Measurements from ENCODE around the gene DLX1.
"Not testable (repeated sequence)": the region's sequence is repeated elsewhere in the genome, so short reads cannot be mapped to it uniquely, and the experiment has no call there.

The DLX1 gene

GRCh38 chr2:172060118-172060517, 25.2 kb upstream of the DLX1 start:
- H3K36me3 ChIP-seq (ENCODE audit: control insufficient read depth in 2 of 2, insufficient read depth in 1 of 2, low read length in 2 of 2); H3K27ac ChIP-seq (ENCODE audit: extremely low read depth, low read depth, low read length); H3K4me3 ChIP-seq (ENCODE audit: low read depth, low read length); H3K4me1 ChIP-seq (ENCODE audit: control insufficient read depth, insufficient read depth, low read length); POLR2A ChIA-PET; H3K9me3 ChIP-seq (ENCODE audit: control insufficient read depth, insufficient read depth, low read depth, low read length): not testable (repeated sequence)
- TF ChIP-seq ZNF121 (tag by site-specific recombination; IDR thresholded peaks at IDR 0.05): peak; percentile 73; the same call in 1 of the 2 replicates
- CTCF ChIA-PET: interaction anchor here (0.6 kb wide), 1 partner anchor 12 kb away, joined by 3 read pairs; no protein-coding TSS in a partner anchor

- no peak overlapping the region for H3K4me3 ChIP-seq (ENCODE audit: low read depth, low read length)
- no peaks in the 10 kb centered on the region for H3K36me3 ChIP-seq (ENCODE audit: control insufficient read depth in 2 of 2, insufficient read depth in 1 of 2, low read length in 2 of 2)
- ChIA-PET CTCF (interaction anchor here (0.7 kb wide), 1 partner anchor 267 kb away, joined by 3 read pairs; no protein-coding TSS in a partner anchor), POLR2A (no interaction called here)
- H3K4me1 ChIP-seq (ENCODE audit: control insufficient read depth, insufficient read depth, low read length): no peaks in the 10 kb centered on the region
- no peak for TF ChIP-seq HOXA7 (CRISPR knock-in tag; IDR thresholded peaks at IDR 0.05; ENCODE audit: borderline replicate concordance)
- TF ChIP-seq ZBTB7A (tag by site-specific recombination; IDR thresholded peaks at IDR 0.05; ENCODE audit: low read depth): no peak
- TF ChIP-seq ZNF433 (tag by site-specific recombination; IDR thresholded peaks at IDR 0.05; ENCODE audit: low read depth): no peak
- TF ChIP-seq ZNF596 (tag by site-specific recombination; IDR thresholded peaks at IDR 0.05): no peak
- H3K27ac ChIP-seq (ENCODE audit: extremely low read depth, low read depth, low read length): no peak overlapping the region
- no peaks in the 10 kb centered on the region for H3K9me3 ChIP-seq (ENCODE audit: control insufficient read depth, insufficient read depth, low read depth, low read length)
These were observed 22.8 kb upstream of the DLX1 start for GRCh38 chr2:172062402-172063004.

- CTCF ChIA-PET: interaction anchor here (0.8 kb wide), 1 partner anchor 259 kb away, joined by 3 read pairs; no protein-coding TSS in a partner anchor
- H3K4me1 ChIP-seq (ENCODE audit: control insufficient read depth, insufficient read depth, low read length): no peaks in the 10 kb centered on the region
- no peak overlapping the region for H3K4me3 ChIP-seq (ENCODE audit: low read depth, low read length)
- POLR2A ChIA-PET: no interaction called here
- TF ChIP-seq ZNF792 (tag by site-specific recombination; IDR thresholded peaks at IDR 0.05): no peak
- TF ChIP-seq SP2 (tag by site-specific recombination; IDR thresholded peaks at IDR 0.05): no peak
- no peak for TF ChIP-seq ZNF621 (tag by site-specific recombination; IDR thresholded peaks at IDR 0.05)
- no peak for TF ChIP-seq ZNF677 (tag by site-specific recombination; IDR thresholded peaks at IDR 0.05)
- TF ChIP-seq ZNF132 (tag by site-specific recombination; IDR thresholded peaks at IDR 0.05; ENCODE audit: borderline replicate concordance): no peak
- TF ChIP-seq ZNF692 (tag by site-specific recombination; IDR thresholded peaks at IDR 0.05): no peak
- no peak for TF ChIP-seq ZNF629 (tag by site-specific recombination; IDR thresholded peaks at IDR 0.05)
- no peak for TF ChIP-seq ZSCAN30 (tag by site-specific recombination; IDR thresholded peaks at IDR 0.05)
- TF ChIP-seq ZNF16 (tag by site-specific recombination; IDR thresholded peaks at IDR 0.05; ENCODE audit: low read depth): no peak
- no peak for TF ChIP-seq ZNF221 (tag by site-specific recombination; IDR thresholded peaks at IDR 0.05; ENCODE audit: borderline replicate concordance)
- TF ChIP-seq ZNF274 (IDR thresholded peaks at IDR 0.05; ENCODE audit: low read length): no peak
- TF ChIP-seq ZNF274 (tag by site-specific recombination; IDR thresholded peaks at IDR 0.05; ENCODE audit: borderline replicate concordance): no peak
- TF ChIP-seq ZNF24 (tag by site-specific recombination; IDR thresholded peaks at IDR 0.05): no peak
- no peak for TF ChIP-seq KLF10 (tag by site-specific recombination; IDR thresholded peaks at IDR 0.05)
- no peak for TF ChIP-seq ZBTB49 (tag by site-specific recombination; IDR thresholded peaks at IDR 0.05; ENCODE audit: low read depth)
- H3K27ac ChIP-seq (ENCODE audit: extremely low read depth, low read depth, low read length): no peak overlapping the region
- no peaks in the 10 kb centered on the region for H3K36me3 ChIP-seq (ENCODE audit: control insufficient read depth in 2 of 2, insufficient read depth in 1 of 2, low read length in 2 of 2)
- H3K9me3 ChIP-seq (ENCODE audit: control insufficient read depth, insufficient read depth, low read depth, low read length): no peaks in the 10 kb centered on the region
These were observed 21.9 kb upstream of the DLX1 start for GRCh38 chr2:172063446-172063845.
